ENCODE data around the gene MBNL3. TPM values are rescaled to one million over a fixed set of nuclear protein-coding genes. Genes with fewer than 3 reads are reported as not detected.

The MBNL3 gene
- total RNA-seq, 1 experiment from 2014 or later, result 42.2 TPM

DNA sequence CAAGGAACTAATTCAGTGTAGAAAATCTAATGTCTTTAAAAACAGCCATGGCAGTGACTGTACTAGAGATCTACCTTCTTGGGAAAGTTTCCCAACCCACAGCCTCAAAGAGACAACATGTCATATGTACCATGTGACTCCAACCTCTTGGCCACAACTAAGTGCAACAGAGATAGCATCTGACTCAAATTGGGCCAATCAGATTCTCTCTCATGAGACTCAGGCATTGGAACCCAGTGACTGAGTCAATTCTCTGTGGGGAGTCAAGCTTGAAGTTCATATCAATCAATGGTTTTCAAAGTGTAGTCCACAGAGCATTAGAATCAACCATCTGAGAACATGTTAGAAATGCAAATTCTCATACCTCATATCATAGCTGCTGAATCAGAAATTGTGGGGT is 123.3 kb downstream of the MBNL3 start:
- intact Hi-C loops (cut with micrococcal nuclease; ENCODE audit: unreplicated experiment), result no loop called here
- BruUV-seq (replicated peaks), result no TSS peak

DNA sequence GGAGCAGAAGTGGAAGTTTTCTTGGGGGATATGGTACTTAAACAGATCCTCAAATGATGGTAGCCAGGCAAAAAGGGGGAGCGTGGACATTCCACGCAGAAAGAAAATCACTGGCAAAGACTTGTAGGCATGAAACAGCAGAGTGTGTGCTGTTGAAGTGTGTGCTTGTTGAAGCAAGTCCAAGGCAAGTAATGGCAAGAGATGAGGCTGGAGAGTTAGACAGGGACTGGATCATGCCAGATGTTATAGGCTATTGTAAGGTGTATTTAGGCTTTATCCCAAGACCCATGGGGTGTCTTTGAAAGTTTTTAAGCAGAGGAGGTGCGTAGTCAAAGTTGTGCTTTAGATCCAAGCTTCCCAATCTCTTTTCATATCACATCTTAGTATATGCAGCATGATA is 124.5 kb downstream of the MBNL3 start:
- ChIA-PET CTCF (no interaction called here), POLR2A (ENCODE audit: low non-redundant PET) (no interaction called here)
- Histone ChIP-seq H3K4me3 (ENCODE audit: low read depth, low read length, poor library complexity, severe bottlenecking) (no peak overlapping the region), H3K4me1 (ENCODE audit: insufficient read depth, low read length, poor library complexity, severe bottlenecking) (no peaks in the 10 kb centered on the region), H3K9me3 (ENCODE audit: low read depth, low read length, poor library complexity, severe bottlenecking) (no peaks in the 10 kb centered on the region), H3K27ac (ENCODE audit: low read depth, low read length, poor library complexity, severe bottlenecking) (no peak overlapping the region), H3K27me3 (replicated peaks; ENCODE audit: insufficient read depth, low read depth, low read length, poor library complexity) (peaks cover 4% of the 10 kb centered on the region), H3K36me3 (ENCODE audit: insufficient read depth, low read length, poor library complexity, severe bottlenecking) (no peaks in the 10 kb centered on the region)
- intact Hi-C loops (cut with micrococcal nuclease; ENCODE audit: unreplicated experiment), result no loop called here
- DNase-seq (ENCODE audit: low spot score), result no peak
- BruUV-seq (replicated peaks), result no TSS peak
- TF ChIP-seq, protein P1, sequence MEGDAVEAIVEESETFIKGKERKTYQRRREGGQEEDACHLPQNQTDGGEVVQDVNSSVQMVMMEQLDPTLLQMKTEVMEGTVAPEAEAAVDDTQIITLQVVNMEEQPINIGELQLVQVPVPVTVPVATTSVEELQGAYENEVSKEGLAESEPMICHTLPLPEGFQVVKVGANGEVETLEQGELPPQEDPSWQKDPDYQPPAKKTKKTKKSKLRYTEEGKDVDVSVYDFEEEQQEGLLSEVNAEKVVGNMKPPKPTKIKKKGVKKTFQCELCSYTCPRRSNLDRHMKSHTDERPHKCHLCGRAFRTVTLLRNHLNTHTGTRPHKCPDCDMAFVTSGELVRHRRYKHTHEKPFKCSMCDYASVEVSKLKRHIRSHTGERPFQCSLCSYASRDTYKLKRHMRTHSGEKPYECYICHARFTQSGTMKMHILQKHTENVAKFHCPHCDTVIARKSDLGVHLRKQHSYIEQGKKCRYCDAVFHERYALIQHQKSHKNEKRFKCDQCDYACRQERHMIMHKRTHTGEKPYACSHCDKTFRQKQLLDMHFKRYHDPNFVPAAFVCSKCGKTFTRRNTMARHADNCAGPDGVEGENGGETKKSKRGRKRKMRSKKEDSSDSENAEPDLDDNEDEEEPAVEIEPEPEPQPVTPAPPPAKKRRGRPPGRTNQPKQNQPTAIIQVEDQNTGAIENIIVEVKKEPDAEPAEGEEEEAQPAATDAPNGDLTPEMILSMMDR (conservative IDR thresholded peaks at IDR 0.05; ENCODE audit: low read depth, low read length), result no peak
- TF ChIP-seq EZH2 (IDR thresholded peaks at IDR 0.05; ENCODE audit: borderline replicate concordance, low read depth, low read length, poor library complexity, severe bottlenecking), result no peak

More for the DNA sequence above, 123.3 kb downstream of the MBNL3 start:
- Histone ChIP-seq H3K27ac (ENCODE audit: low read depth, low read length, poor library complexity, severe bottlenecking) (no peak overlapping the region), H3K27me3 (replicated peaks; ENCODE audit: insufficient read depth, low read depth, low read length, poor library complexity) (peaks cover 9% of the 10 kb centered on the region), H3K36me3 (ENCODE audit: insufficient read depth, low read length, poor library complexity, severe bottlenecking) (no peaks in the 10 kb centered on the region), H3K4me1 (ENCODE audit: insufficient read depth, low read length, poor library complexity, severe bottlenecking) (no peaks in the 10 kb centered on the region), H3K9me3 (ENCODE audit: low read depth, low read length, poor library complexity, severe bottlenecking) (no peaks in the 10 kb centered on the region), H3K4me3 (ENCODE audit: low read depth, low read length, poor library complexity, severe bottlenecking) (no peak overlapping the region)
- DNase-seq (ENCODE audit: low spot score), result no peak
- CTCF ChIA-PET, result no interaction called here
- no peak for TF ChIP-seq EZH2 (IDR thresholded peaks at IDR 0.05; ENCODE audit: borderline replicate concordance, low read depth, low read length, poor library complexity, severe bottlenecking)
- TF ChIP-seq, protein P1 (conservative IDR thresholded peaks at IDR 0.05; ENCODE audit: low read depth, low read length), result no peak
- POLR2A ChIA-PET (ENCODE audit: low non-redundant PET), result no interaction called here

GRCh38 chrX:132353430-132353829 is 135.4 kb downstream of the MBNL3 start:
- H3K4me3 ChIP-seq (ENCODE audit: low read depth, low read length, poor library complexity, severe bottlenecking), result no peak overlapping the region
- intact Hi-C loops (cut with micrococcal nuclease; ENCODE audit: unreplicated experiment), result no loop called here
- ChIA-PET POLR2A (ENCODE audit: low non-redundant PET) (no interaction called here), CTCF (no interaction called here)
- no TSS peak for BruUV-seq (replicated peaks)
- TF ChIP-seq, protein P1 (conservative IDR thresholded peaks at IDR 0.05; ENCODE audit: low read depth, low read length), result no peak
- TF ChIP-seq EZH2 (IDR thresholded peaks at IDR 0.05; ENCODE audit: borderline replicate concordance, low read depth, low read length, poor library complexity, severe bottlenecking), result no peak
- H3K4me1 ChIP-seq (ENCODE audit: insufficient read depth, low read length, poor library complexity, severe bottlenecking), result no peaks in the 10 kb centered on the region
- H3K36me3 ChIP-seq (ENCODE audit: insufficient read depth, low read length, poor library complexity, severe bottlenecking), result no peaks in the 10 kb centered on the region
- no peak overlapping the region for H3K27ac ChIP-seq (ENCODE audit: low read depth, low read length, poor library complexity, severe bottlenecking)
- no peaks in the 10 kb centered on the region for H3K9me3 ChIP-seq (ENCODE audit: low read depth, low read length, poor library complexity, severe bottlenecking)
- H3K27me3 ChIP-seq (replicated peaks; ENCODE audit: insufficient read depth, low read depth, low read length, poor library complexity), result peaks cover 3% of the 10 kb centered on the region
- DNase-seq (ENCODE audit: low spot score), result no peak
